Nasal cavity respiratory epithelium epithelial cell of viscerocranial mucosa (primary cell): Measurements from ENCODE around the gene ACSS2. TPM values are rescaled to one million over a fixed set of nuclear protein-coding genes. Genes with fewer than 3 reads are reported as not detected.

ENCODE experiments used
- total RNA-seq: library from RNA; depleted of rRNA; stranded (reverse); fragments of >200 nt; gene quantifications from 2 replicates; pipeline ENCODE4 v1.2.3, GENCODE V29; 2014

Gene ACSS2, protein sequence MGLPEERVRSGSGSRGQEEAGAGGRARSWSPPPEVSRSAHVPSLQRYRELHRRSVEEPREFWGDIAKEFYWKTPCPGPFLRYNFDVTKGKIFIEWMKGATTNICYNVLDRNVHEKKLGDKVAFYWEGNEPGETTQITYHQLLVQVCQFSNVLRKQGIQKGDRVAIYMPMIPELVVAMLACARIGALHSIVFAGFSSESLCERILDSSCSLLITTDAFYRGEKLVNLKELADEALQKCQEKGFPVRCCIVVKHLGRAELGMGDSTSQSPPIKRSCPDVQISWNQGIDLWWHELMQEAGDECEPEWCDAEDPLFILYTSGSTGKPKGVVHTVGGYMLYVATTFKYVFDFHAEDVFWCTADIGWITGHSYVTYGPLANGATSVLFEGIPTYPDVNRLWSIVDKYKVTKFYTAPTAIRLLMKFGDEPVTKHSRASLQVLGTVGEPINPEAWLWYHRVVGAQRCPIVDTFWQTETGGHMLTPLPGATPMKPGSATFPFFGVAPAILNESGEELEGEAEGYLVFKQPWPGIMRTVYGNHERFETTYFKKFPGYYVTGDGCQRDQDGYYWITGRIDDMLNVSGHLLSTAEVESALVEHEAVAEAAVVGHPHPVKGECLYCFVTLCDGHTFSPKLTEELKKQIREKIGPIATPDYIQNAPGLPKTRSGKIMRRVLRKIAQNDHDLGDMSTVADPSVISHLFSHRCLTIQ
- 47.7 and 47.8 TPM in 2 replicates for total RNA-seq

DNA sequence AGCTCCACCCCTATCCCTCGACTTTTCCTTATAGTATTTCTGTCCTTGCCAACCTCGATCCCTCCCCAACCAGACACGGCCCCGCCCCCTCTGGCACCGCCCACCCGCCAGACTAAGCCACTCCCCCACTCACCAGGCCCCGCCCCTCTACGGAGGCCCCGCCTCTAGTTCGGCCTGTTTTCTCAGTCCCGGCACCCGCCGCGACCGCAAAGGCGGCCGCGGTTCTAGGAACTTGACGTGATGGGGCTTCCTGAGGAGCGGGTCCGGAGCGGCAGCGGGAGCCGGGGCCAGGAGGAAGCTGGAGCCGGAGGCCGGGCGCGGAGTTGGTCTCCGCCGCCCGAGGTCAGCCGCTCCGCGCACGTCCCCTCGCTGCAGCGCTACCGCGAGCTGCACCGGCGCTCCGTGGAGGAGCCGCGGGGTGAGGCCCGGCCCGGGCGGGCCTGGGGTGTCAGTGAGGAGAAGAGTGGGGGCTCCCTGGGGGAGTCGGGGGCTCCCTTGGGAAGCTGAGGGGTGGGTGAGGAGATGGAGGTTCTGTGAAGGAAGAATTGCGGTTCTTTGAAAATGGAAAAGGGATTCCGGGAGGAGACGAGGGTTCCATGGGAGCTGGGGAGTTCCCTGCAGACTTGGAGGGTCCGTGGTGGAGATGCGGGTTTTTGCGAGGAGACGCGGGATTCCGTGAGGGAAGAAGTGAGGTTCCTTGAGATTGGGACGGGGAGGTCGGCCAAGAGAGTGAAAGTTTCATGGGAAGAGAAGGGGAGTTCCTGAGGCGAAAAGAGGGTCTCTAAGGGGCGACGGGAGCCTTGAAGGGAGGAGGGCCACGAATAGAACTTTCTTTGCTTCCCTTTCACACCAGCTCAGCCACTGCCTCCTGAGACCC, at the start of gene ACSS2:
ACSS2 (plus strand) TSS at position 207 of the 877 bp plus-strand sequence; CDS start at position 241, 34 bp downstream.

DNA sequence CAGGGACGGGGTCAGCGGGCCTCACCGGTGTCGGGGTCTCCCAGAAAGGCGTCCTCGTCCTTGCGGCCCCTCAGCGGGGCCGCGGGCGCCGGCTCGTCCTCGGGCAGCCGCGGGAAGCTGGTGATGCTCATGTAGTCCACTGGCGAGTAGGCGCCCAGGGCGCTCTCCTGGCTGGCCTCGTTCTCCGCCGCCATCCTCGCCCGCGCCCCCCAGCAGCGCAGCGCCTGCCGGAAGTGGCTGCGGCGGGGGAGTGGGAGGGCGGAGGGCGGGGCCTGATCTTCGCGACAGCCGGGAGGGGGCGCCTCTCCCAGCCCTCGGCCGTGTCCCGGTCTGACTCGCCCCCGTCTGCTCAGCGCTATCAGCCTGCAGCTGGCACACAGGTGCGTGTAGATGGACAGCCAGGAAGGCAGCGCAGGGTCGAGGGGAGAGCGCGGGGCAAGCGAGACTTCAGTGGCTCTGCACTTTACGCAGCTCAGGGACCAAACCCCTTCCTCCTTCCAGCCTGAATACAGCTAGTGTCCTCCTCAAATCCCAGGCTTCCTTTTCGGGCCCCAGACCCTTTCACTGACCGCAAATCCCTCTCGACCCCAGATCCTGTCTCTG, 3.7 kb upstream of the ACSS2 start, which contains the start of gene GGT7:
GGT7 (minus strand) TSS at position 235 of the 603 bp plus-strand sequence; CDS start at position 194, 41 bp downstream.

GRCh38 chr20:34955231-34956040, 79.0 kb downstream of the ACSS2 start, which contains the start of the genes GSS and MYH7B:
GSS (minus strand) TSS chr20:34955806; CDS start chr20:34951852, 3,954 bp downstream.
MYH7B (plus strand) TSS chr20:34955868; CDS start chr20:34978006, 22,138 bp downstream.

Other genes with a start within 250 kb of the ACSS2 start
- 6.2 and 9.6 TPM in 2 replicates for gene PIGU, start 199.5 kb upstream of the ACSS2 start, total RNA-seq
- gene TP53INP2, start 172.3 kb upstream of the ACSS2 start, total RNA-seq, result 1.7 and 3.6 TPM in 2 replicates
- gene NCOA6, start 51.0 kb upstream of the ACSS2 start, total RNA-seq, result 5.8 and 10.9 TPM in 2 replicates
- 1.4 and 6.7 TPM in 2 replicates for gene GGT7, start 3.8 kb upstream of the ACSS2 start, total RNA-seq
- 86.6 and 96.7 TPM in 2 replicates for gene GSS, start 79.2 kb downstream of the ACSS2 start, total RNA-seq
- under 0.01 TPM in 2 replicates for gene MYH7B, start 79.3 kb downstream of the ACSS2 start, total RNA-seq
- 32.8 and 54.8 TPM in 2 replicates for gene TRPC4AP, start 216.2 kb downstream of the ACSS2 start, total RNA-seq